ENCODE results near the gene ADIG.

The ADIG gene

DNA sequence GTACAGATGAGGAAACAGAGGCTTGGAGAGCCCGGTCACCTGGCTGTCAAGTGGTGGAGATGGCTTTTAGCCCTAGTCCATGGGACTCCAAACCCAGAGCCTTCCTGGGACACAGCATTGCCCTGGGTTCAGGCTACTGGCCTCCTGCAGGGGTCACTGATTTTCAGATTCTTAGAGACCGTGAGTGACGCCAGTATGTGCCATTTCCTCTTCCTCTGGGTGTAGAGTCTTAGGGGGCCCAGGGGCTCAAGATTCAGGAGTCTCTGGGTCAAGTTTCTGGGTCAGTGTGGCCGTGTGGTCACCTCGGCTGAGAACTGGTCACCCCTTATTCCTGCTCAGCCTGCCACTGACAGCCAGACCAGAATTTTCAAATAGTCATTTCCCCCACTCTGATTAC lies 21.2 kb downstream of the ADIG start:
- H3K27ac ChIP-seq, result no peak overlapping the region
- TF ChIP-seq, protein P1, sequence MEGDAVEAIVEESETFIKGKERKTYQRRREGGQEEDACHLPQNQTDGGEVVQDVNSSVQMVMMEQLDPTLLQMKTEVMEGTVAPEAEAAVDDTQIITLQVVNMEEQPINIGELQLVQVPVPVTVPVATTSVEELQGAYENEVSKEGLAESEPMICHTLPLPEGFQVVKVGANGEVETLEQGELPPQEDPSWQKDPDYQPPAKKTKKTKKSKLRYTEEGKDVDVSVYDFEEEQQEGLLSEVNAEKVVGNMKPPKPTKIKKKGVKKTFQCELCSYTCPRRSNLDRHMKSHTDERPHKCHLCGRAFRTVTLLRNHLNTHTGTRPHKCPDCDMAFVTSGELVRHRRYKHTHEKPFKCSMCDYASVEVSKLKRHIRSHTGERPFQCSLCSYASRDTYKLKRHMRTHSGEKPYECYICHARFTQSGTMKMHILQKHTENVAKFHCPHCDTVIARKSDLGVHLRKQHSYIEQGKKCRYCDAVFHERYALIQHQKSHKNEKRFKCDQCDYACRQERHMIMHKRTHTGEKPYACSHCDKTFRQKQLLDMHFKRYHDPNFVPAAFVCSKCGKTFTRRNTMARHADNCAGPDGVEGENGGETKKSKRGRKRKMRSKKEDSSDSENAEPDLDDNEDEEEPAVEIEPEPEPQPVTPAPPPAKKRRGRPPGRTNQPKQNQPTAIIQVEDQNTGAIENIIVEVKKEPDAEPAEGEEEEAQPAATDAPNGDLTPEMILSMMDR (IDR thresholded peaks at IDR 0.05), result no peak
- no peak overlapping the region for H3K4me3 ChIP-seq
- no peak for DNase-seq (ENCODE audit: low spot score)

DNA sequence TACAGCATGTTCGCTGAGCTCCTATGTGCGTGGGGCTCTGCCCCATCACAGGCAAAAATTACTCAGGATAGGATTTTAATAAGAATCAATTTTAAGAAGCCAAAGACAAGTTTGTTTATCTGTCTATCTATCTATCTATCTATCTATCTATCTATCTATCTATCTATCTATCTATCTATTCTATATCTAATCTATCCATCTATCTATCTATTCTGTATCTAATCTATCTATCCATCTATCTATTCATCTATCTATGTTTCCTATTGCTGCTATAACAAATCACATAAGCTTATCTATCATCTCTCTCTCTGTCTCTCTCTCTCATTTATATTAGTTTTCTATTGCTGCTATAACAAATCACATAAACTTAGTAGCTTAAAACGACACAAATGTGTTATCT lies 22.3 kb downstream of the ADIG start:
- no peak overlapping the region for H3K4me3 ChIP-seq
- H3K27ac ChIP-seq, result no peak overlapping the region
- no peak for DNase-seq (ENCODE audit: low spot score)
- TF ChIP-seq, protein P1 (IDR thresholded peaks at IDR 0.05), result no peak

DNA sequence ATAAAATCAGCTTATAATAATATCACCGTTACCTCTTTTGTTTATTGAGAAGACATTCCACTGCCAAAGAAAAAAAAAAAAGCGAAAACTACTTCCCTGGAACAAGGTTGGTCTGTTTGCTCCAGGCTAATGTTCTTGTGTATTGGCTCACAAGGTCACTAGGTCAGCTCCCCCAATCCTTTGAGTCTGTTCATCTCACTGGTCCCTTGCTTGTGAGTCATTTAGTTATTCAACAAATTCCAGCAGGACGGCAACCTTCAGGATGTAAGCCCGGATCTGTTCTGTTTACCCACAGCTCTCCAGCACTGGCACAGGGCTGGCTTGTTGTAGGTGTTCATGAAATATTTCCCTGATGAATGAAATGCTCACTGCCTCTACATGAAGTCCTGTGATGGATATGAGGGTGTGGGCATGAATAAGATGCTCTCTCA lies 23.9 kb downstream of the ADIG start:
- Histone ChIP-seq H3K4me3 (no peak overlapping the region), H3K27ac (no peak overlapping the region)
- TF ChIP-seq, protein P1 (IDR thresholded peaks at IDR 0.05), result no peak
- no peak for DNase-seq (ENCODE audit: low spot score)

DNA sequence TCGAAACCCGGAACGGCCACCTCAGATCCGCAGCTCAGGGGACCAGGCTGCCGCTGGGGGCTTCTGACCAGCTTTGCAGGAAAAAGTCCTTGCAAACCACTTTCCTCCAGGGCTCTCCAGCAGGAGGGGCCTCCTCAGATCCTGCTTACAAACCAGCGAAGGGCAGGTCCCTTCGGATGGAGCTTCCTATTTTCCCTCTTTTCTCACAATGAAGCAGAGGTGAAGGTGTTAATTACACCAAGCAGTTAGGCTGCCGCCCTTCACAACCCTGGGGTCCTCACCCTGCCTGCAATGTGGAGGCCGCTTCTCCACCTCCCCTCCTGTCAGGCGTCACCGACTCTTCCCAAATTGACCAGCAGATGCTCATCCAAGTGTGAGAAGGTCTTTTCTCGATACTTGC lies 26.4 kb downstream of the ADIG start:
- no peak overlapping the region for H3K27ac ChIP-seq
- no peak overlapping the region for H3K4me3 ChIP-seq
- no peak for DNase-seq (ENCODE audit: low spot score)
- TF ChIP-seq, protein P1 (IDR thresholded peaks at IDR 0.05), result no peak

DNA sequence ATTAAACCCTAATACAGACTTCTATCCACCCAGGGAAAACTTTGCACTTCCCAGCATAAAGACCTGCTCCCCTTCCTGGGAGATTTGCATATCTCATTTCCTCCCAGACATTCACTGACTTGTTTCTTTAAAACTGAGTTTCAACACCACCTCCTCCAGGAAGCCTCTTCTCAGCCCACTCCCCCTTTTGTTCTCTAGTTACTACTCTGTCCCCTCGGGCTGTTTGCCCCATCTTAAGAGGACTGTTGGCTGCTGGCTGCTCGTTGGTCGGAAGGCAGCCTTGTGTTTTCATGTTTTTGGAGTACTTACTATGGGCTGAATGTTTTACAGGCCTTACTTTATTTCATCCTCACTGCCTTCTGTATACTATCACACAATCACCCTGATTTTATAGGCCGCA lies 27.2 kb downstream of the ADIG start:
- TF ChIP-seq, protein P1 (IDR thresholded peaks at IDR 0.05), result no peak
- no peak overlapping the region for H3K4me3 ChIP-seq
- DNase-seq (ENCODE audit: low spot score), result no peak
- H3K27ac ChIP-seq, result no peak overlapping the region

DNA sequence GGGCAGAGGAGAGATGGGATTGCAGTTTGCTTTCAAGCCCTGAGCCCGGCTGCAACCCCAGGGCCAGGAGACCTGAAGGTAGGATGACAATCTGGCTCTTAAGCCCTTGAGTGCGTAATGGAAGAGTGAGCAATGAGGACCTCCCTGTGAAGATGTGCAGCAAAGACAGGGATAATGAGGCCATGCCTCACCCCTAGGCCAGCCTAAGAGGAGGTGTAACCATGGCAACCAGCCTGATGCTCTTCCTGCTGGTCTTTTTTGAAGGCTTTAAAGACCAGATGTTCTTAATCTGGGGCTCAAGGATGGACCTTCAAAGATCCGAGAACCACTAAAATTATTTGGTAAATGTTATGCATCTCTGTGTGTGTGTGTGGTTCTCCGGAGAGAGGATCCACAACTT lies 28.8 kb downstream of the ADIG start:
- TF ChIP-seq, protein P1 (IDR thresholded peaks at IDR 0.05), result no peak
- no peak for DNase-seq (ENCODE audit: low spot score)
- H3K27ac ChIP-seq, result no peak overlapping the region
- no peak overlapping the region for H3K4me3 ChIP-seq

DNA sequence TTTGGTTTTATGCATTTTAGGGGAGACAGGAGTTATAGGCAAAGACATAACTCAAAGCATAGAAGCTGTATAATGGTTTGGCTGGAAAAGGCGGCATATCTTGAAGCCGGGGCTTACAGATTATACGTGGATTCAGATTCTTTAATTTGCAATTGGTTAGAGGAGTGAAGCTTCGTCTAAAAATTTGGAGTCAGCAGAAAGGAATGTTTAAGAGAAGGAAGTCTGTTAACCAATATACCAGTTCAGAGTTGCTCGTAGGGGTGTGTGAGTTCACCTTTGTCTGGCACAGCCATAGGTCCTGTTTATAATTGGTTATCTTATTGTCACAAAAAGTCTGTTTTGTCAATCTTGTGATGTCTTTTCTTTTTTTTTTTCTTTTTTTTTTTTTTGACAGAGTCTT lies 29.5 kb downstream of the ADIG start:
- TF ChIP-seq, protein P1 (IDR thresholded peaks at IDR 0.05), result no peak
- H3K4me3 ChIP-seq, result no peak overlapping the region
- DNase-seq (ENCODE audit: low spot score), result no peak
- no peak overlapping the region for H3K27ac ChIP-seq
